Measurements from ENCODE around the gene TEKT4.
"Not testable (repeated sequence)": the region's sequence is repeated elsewhere in the genome, so short reads cannot be mapped to it uniquely, and the experiment has no call there.

DNA sequence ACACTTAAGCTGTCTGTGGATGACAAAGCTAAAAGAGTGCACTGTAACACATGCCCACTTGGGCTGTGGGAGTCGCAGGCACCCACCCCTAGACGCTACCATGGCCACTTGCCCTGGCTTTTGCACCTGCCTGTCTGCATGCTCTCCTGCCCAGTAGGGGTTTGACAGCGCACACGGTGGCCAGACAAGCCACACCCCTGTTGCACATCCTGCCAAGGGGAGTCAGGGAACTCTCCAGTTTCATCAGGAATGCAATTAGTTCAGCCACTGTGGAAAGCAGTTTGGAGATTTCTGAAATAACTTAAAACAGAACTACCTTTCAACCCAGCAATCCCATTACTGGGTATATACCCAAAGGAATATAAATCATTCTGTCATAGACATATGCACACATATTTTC lies 35.7 kb downstream of the TEKT4 start:
- TF ChIP-seq POLR2AphosphoS5, POLR2A (IDR thresholded peaks at IDR 0.05): not testable (repeated sequence)
- TF ChIP-seq, protein P1, sequence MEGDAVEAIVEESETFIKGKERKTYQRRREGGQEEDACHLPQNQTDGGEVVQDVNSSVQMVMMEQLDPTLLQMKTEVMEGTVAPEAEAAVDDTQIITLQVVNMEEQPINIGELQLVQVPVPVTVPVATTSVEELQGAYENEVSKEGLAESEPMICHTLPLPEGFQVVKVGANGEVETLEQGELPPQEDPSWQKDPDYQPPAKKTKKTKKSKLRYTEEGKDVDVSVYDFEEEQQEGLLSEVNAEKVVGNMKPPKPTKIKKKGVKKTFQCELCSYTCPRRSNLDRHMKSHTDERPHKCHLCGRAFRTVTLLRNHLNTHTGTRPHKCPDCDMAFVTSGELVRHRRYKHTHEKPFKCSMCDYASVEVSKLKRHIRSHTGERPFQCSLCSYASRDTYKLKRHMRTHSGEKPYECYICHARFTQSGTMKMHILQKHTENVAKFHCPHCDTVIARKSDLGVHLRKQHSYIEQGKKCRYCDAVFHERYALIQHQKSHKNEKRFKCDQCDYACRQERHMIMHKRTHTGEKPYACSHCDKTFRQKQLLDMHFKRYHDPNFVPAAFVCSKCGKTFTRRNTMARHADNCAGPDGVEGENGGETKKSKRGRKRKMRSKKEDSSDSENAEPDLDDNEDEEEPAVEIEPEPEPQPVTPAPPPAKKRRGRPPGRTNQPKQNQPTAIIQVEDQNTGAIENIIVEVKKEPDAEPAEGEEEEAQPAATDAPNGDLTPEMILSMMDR (IDR thresholded peaks at IDR 0.05): not testable (repeated sequence)

Measured in breast epithelium (tissue), 3 donors.